Epithelial cell of prostate (primary cell): ENCODE data around the gene ITGA5.
A peak's percentile ranks its signal among the peaks of the same experiment; 100 is the strongest.

Experiments used
- DNase-seq: peaks from one replicate; pipeline ENCODE4 v3.0.0-alpha.2; 2011; ENCODE audit warnings: low read depth, low spot score
- H3K27ac ChIP-seq: fragments of 450-650 bp; 2 replicates; pipeline ENCODE4 v1.5.1; 2017; ENCODE audit warnings: mild to moderate bottlenecking

The ITGA5 gene

GRCh38 chr12:54419088-54419887 lies at the start of gene ITGA5:
TSS of gene ITGA5 (minus strand) at chr12:54419266. CDS start at chr12:54419198, 68 bp downstream.
- no peak for DNase-seq
- peak within 1 kb of the TSS; percentile 71 for H3K27ac ChIP-seq

GRCh38 chr12:54465857-54466523 lies 46.9 kb upstream of the ITGA5 start:
- no peak overlapping the region for H3K27ac ChIP-seq
- no peak for DNase-seq

GRCh38 chr12:54463484-54463883 lies 44.4 kb upstream of the ITGA5 start:
- DNase-seq: no peak
- no peak overlapping the region for H3K27ac ChIP-seq

DNA sequence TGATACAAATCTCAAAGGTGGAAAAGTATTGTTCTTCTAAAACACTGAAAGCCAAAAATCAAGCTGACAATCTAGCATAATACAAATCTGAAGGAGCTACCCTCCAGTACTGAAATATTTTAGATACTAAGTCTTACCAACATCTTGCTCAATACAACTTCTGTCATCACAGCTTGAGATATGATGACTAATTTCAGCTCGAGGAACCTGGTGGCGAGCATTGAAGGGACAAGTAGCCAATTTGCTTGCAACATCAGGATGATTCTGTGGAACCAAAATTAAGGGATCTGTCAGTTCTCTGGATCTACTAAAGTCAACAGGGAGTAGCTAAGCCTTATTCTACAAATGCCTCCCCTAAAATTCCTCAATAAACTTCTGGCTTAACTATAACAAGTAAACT lies 44.0 kb upstream of the ITGA5 start:
- H3K27ac ChIP-seq: no peak overlapping the region
- DNase-seq: peak; percentile 44

GRCh38 chr12:54460317-54460923 lies 41.4 kb upstream of the ITGA5 start:
- H3K27ac ChIP-seq: no peak overlapping the region
- no peak for DNase-seq

GRCh38 chr12:54459355-54459754 lies 40.3 kb upstream of the ITGA5 start:
- no peak overlapping the region for H3K27ac ChIP-seq

GRCh38 chr12:54455760-54456469 lies 36.8 kb upstream of the ITGA5 start:
- no peak overlapping the region for H3K27ac ChIP-seq
- DNase-seq: no peak

More at GRCh38 chr12:54459355-54459754, 40.3 kb upstream of the ITGA5 start:
- DNase-seq: no peak

- H3K27ac ChIP-seq: no peak overlapping the region
Measured at GRCh38 chr12:54452628-54453027, 33.6 kb upstream of the ITGA5 start.

DNA sequence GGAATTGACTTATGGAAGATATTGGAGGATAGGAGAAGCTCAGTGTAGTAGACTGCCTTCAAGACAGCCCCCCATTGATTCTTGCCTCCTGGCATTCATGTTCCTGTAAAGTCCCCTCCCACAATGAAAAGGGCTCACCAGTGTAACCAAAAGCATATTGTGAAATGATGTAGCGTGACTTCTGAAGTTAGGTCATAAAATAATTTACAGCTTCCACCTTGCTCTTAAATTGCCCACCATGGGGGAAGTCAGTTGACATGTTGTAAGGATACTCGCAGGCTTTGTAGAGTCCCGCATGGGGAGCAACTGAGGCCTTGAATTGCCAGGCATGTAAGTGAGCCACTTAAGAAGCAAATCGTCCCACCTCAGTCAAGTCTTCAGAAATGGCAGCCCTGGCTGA lies 29.3 kb upstream of the ITGA5 start:
- H3K27ac ChIP-seq: no peak overlapping the region
- DNase-seq: no peak

More at GRCh38 chr12:54452628-54453027, 33.6 kb upstream of the ITGA5 start:
- no peak for DNase-seq

DNA sequence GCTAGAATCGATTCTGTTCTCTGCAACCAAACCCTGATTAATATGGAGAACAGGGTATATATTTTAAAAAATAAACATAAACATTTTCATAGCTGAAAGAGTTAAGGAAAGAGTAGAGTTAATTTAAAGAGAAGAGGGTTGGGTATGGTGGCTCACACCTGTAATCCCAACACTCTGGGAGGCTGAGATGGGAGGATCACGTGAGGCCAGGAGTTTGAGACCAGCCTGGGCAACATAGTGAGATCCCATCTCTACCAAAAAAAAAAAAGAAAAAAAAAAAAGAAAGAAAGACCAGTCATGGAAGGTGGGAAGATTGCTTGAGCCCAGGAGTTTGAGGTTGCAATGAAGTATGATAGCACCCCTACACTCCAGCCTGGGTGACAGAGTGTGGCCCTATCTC lies 28.9 kb upstream of the ITGA5 start:
- no peak for DNase-seq
- no peak overlapping the region for H3K27ac ChIP-seq

DNA sequence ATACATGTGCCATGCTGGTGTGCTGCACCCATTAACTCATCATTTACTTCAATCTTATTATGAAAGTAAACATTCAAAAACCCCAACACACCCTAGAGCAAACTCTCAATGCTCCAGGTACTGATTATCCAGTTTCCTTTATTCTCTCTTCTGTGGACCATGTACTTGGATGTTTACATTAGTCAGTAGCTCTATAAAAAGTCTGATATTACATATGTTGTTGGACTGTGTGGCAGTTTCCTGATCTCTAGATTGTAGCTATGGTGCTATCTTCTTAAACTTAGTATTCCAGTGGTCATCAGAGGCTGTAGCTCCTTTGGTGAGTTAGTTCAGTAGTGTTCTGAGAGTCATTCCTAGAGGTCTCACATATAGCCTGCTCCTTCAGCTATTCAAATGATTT lies 25.1 kb upstream of the ITGA5 start:
- DNase-seq: no peak

GRCh38 chr12:54443446-54443845 lies 24.4 kb upstream of the ITGA5 start:
- DNase-seq: no peak
- no peak overlapping the region for H3K27ac ChIP-seq

More for the DNA sequence above, 25.1 kb upstream of the ITGA5 start:
- H3K27ac ChIP-seq: no peak overlapping the region

DNA sequence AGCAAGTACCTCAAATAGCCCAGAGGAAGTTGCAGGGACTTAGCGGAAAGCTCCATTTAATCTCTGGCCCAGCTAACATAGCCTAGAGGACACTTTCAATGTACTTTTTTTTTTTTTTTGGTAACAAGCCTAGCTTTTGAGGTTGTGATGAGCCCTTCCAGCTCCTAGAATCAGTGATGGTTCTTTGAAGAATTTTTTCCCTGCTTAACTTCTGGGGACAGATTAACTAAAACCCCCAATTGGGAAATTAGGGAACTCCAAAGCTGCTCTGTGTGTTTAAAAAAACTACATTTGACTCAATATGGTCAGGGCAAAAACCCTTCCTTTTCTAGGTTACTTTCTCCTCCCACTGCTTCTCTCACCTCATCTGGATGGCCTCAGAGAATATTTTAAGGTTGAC lies 23.9 kb upstream of the ITGA5 start:
- DNase-seq: no peak
- no peak overlapping the region for H3K27ac ChIP-seq

DNA sequence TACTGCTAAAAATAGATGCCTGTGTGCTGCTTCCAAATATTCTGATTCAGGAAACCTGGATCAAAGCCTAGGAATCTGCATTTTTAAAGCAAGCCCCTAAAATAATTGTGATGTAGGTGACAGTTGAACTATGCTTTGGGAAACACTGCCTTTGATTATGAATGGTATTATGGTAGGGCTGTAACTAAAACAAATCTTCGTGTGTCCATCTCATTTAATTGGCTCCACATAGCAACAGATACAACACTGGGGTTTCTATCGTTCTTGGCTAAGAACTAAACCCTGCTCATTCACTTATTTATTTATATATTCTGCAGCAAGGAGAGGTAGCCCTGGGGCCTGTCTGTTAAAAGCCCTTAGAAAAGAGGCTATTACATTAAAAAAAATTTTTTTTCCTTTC lies 23.0 kb upstream of the ITGA5 start:
- no peak for DNase-seq
- H3K27ac ChIP-seq: no peak overlapping the region

- H3K27ac ChIP-seq: no peak overlapping the region
- DNase-seq: no peak
Measured at GRCh38 chr12:54439521-54440255, 20.6 kb upstream of the ITGA5 start.

- no peak overlapping the region for H3K27ac ChIP-seq
- DNase-seq: no peak
Measured at GRCh38 chr12:54439096-54439495, 20.0 kb upstream of the ITGA5 start.

DNA sequence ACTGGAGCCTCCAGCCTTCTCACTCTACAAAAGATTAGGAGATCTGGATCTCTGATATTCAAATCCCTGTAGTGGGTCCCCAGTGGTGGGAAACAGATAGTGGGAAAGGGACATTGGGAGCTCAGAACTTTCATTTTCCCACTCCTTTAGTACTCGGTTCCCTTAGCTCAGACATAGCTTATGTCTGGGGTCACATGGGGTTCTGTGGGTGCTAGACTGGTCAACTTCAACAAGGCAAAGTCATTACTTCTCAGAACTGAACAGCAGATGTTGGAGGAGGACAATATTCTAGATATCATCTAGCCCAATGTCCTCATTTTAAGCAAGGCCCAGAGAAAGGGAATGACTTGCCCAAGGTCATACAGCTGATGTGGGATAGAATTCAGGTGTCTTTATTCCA lies 19.5 kb upstream of the ITGA5 start:
- DNase-seq: no peak

GRCh38 chr12:54437697-54438096 lies 18.6 kb upstream of the ITGA5 start:
- peak overlapping the region; percentile 35 for H3K27ac ChIP-seq
- no peak for DNase-seq

More for the DNA sequence above, 19.5 kb upstream of the ITGA5 start:
- H3K27ac ChIP-seq: no peak overlapping the region

DNA sequence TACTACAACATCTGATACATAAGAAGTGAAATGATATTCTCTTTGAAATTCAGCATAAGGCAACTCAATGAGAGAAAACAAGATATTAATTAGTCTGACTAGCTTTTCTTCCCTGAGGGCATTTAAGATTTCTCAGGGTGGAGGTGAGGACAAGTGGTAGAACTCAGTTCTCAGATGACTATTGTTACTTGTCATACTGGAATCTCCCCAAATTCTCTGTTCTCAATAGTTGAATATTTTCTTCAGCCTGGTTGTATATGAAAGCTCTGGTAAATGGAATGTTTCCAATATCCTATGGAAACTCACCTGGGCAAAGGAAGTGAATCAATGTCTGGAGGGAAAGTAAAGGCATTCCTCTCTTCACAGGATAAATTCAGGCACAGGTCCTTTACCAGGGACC lies 18.2 kb upstream of the ITGA5 start:
- DNase-seq: peak; percentile 46
- H3K27ac ChIP-seq: peak overlapping the region; percentile 35

GRCh38 chr12:54432815-54433164 lies 13.7 kb upstream of the ITGA5 start:
- H3K27ac ChIP-seq: peak overlapping the region; percentile 75
- no peak for DNase-seq
